HepG2 (cell line): ENCODE measurements around the gene IPO13. TPM values are rescaled to one million over a fixed set of nuclear protein-coding genes. Genes with fewer than 3 reads are reported as not detected.

Experiments
- BCL3 ChIP-seq: sonication (generic); formaldehyde crosslinking; IDR thresholded peaks from 2 replicates; pipeline ENCODE4 v1.5.1; 2020; ENCODE audit warnings: mild to moderate bottlenecking, missing genetic modification reagents, moderate library complexity
- FOXC1 ChIP-seq: sonication (generic); formaldehyde crosslinking; IDR thresholded peaks from 2 replicates; pipeline ENCODE4 v1.8.0; 2022; ENCODE audit warnings: mild to moderate bottlenecking, missing genetic modification reagents, borderline replicate concordance
- GRHL1 ChIP-seq: sonication (generic); formaldehyde crosslinking; conservative IDR thresholded peaks from 2 replicates; pipeline ENCODE4 v1.8.0; 2022; ENCODE audit warnings: missing genetic modification reagents
- HDAC6 ChIP-seq: fragments of 200-600 bp; sonication (generic); IDR thresholded peaks from 2 replicates; pipeline ENCODE4 v1.7.0; 2017; ENCODE audit warnings: mild to moderate bottlenecking, antibody characterized with exemption, low read length, low read depth
- JUNB ChIP-seq: sonication (generic); formaldehyde crosslinking; IDR thresholded peaks from 2 replicates; pipeline ENCODE4 v1.8.0; 2022; ENCODE audit warnings: missing genetic modification reagents, mild to moderate bottlenecking, borderline replicate concordance
- PHF21A ChIP-seq: sonication (generic); formaldehyde crosslinking; IDR thresholded peaks from 2 replicates; pipeline ENCODE4 v1.5.0; 2020; ENCODE audit warnings: mild to moderate bottlenecking, missing genetic modification reagents
- POGK ChIP-seq: sonication (generic); formaldehyde crosslinking; conservative IDR thresholded peaks from 2 replicates; pipeline ENCODE4 v1.8.0; 2022; ENCODE audit warnings: mild to moderate bottlenecking, moderate library complexity, missing genetic modification reagents
- TOPORS ChIP-seq: sonication (generic); formaldehyde crosslinking; IDR thresholded peaks from 2 replicates; pipeline ENCODE4 v1.8.0; 2023; ENCODE audit warnings: mild to moderate bottlenecking, missing genetic modification reagents
- ZBTB42 ChIP-seq: sonication (generic); formaldehyde crosslinking; IDR thresholded peaks from 2 replicates; pipeline ENCODE4 v1.5.0; 2020; ENCODE audit warnings: mild to moderate bottlenecking, missing genetic modification reagents
- ZNF451 ChIP-seq: sonication (generic); formaldehyde crosslinking; IDR thresholded peaks from 2 replicates; pipeline ENCODE4 v1.5.0; 2020; ENCODE audit warnings: mild to moderate bottlenecking, missing genetic modification reagents
- ZNF496 ChIP-seq: sonication (generic); formaldehyde crosslinking; IDR thresholded peaks from 2 replicates; pipeline ENCODE4 v1.8.1; 2023; ENCODE audit warnings: mild to moderate bottlenecking, moderate library complexity, missing genetic modification reagents; ENCODE audit not compliant: insufficient replicate concordance
- ZNF512 ChIP-seq: sonication (generic); formaldehyde crosslinking; IDR thresholded peaks from 2 replicates; pipeline ENCODE4 v1.4.0; 2020; ENCODE audit warnings: mild to moderate bottlenecking, missing genetic modification reagents
- ZNF776 ChIP-seq: sonication (generic); formaldehyde crosslinking; IDR thresholded peaks from 2 replicates; pipeline ENCODE4 v1.4.0; 2020; ENCODE audit warnings: mild to moderate bottlenecking, missing genetic modification reagents
- ZNF83 ChIP-seq: sonication (generic); formaldehyde crosslinking; IDR thresholded peaks from 2 replicates; pipeline ENCODE4 v1.4.0; 2020; ENCODE audit warnings: missing genetic modification reagents, mild to moderate bottlenecking, borderline replicate concordance
- ZNF850 ChIP-seq: sonication (generic); formaldehyde crosslinking; conservative IDR thresholded peaks from 2 replicates; pipeline ENCODE4 v1.9.0; 2021; ENCODE audit warnings: mild to moderate bottlenecking, missing genetic modification reagents
- polyA plus RNA-seq, 8 experiments: library from polyadenylated mRNA; depleted of rRNA in 3 of 8; stranded (reverse) in 7 of 8; unstranded in 1 of 8; fragments of >200 nt; fragmentation: Illumina TruSeq in 4 of 8; extraction: Trizol in 4 of 8; gene quantifications; 2 replicates each; pipeline versions ENCODE4 v1.2.1 to v1.2.3, GENCODE V29; 2011 to 2016; ENCODE audit warnings: low read depth in 4 of 8, missing spikeins in 1 of 8, mixed read lengths in 1 of 8; ENCODE audit not compliant: insufficient read depth in 1 of 8
- total RNA-seq, 5 experiments: library from RNA; depleted of rRNA; stranded (reverse); fragments of >200 nt; fragmentation: Illumina TruSeq; extraction: Trizol; gene quantifications; 2 replicates each; pipeline ENCODE4 v1.2.3, GENCODE V29; 2016; ENCODE audit warnings: low read depth in 1 of 5
- TF ChIP-seq, protein P1 (sequence below): sonication (generic); formaldehyde crosslinking; IDR thresholded peaks from 2 replicates; pipeline ENCODE4 v1.4.0; 2020; ENCODE audit warnings: mild to moderate bottlenecking, low read depth, missing genetic modification reagents
- TF ChIP-seq, protein P2 (sequence below): sonication (generic); formaldehyde crosslinking; IDR thresholded peaks from 2 replicates; pipeline ENCODE4 v1.8.1; 2023; ENCODE audit warnings: missing genetic modification reagents, inconsistent platforms, borderline replicate concordance

The IPO13 gene
- total and polyA plus RNA-seq, 2 of the 13 experiments (the other 11 are each of a cell fraction or from before 2014, with no cell fraction given), result 12.9 to 15.6 TPM

GRCh38 chr1:43947061-43947873 lies 517 bp downstream of the IPO13 start (continued):
- TF ChIP-seq, protein P1, sequence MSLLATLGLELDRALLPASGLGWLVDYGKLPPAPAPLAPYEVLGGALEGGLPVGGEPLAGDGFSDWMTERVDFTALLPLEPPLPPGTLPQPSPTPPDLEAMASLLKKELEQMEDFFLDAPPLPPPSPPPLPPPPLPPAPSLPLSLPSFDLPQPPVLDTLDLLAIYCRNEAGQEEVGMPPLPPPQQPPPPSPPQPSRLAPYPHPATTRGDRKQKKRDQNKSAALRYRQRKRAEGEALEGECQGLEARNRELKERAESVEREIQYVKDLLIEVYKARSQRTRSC (CRISPR knock-in tag), result no peak
- TF ChIP-seq ZNF83 (CRISPR knock-in tag) (0 out of 2 replicates have a peak, but pooled peaks have one; percentile 94), ZNF496 (CRISPR knock-in tag) (no peak), TOPORS (CRISPR knock-in tag) (0 out of 2 replicates have a peak, but pooled peaks have one; percentile 33), JUNB (CRISPR knock-in tag) (no peak), GRHL1 (CRISPR knock-in tag) (no peak), ZNF776 (CRISPR knock-in tag) (peak; percentile 3; the same call in 1 of the 2 replicates), BCL3 (CRISPR knock-in tag) (no peak), HDAC6 (no peak), FOXC1 (CRISPR knock-in tag) (peak; percentile 4; the same call in 1 of the 2 replicates), POGK (CRISPR knock-in tag) (no peak), ZNF451 (no peak), PHF21A (CRISPR knock-in tag) (no peak), ZNF512 (CRISPR knock-in tag) (0 out of 2 replicates have a peak, but pooled peaks have one; percentile 17), ZBTB42 (CRISPR knock-in tag) (no peak), ZNF850 (no peak)
- TF ChIP-seq, protein P2, sequence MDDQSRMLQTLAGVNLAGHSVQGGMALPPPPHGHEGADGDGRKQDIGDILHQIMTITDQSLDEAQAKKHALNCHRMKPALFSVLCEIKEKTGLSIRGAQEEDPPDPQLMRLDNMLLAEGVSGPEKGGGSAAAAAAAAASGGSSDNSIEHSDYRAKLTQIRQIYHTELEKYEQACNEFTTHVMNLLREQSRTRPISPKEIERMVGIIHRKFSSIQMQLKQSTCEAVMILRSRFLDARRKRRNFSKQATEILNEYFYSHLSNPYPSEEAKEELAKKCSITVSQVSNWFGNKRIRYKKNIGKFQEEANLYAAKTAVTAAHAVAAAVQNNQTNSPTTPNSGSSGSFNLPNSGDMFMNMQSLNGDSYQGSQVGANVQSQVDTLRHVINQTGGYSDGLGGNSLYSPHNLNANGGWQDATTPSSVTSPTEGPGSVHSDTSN (CRISPR knock-in tag), result 0 out of 2 replicates have a peak, but pooled peaks have one; percentile 15
